GM12801 (cell line): ENCODE data around the gene KEL.

Experiments
- CTCF ChIP-seq: IDR thresholded peaks from one replicate; pipeline ENCODE4 v1.5.1; 2011; ENCODE audit warnings: control low read depth; ENCODE audit not compliant: insufficient read length; ENCODE audit errors: extremely low read depth

The KEL gene

GRCh38 chr7:142961973-142962926 is at the start of gene KEL:
TSS of gene KEL (minus strand) at chr7:142962363. CDS start at chr7:142962206, 157 bp downstream.
- TF ChIP-seq CTCF: no peak

- peak; percentile 61 for TF ChIP-seq CTCF
These were observed 46.1 kb upstream of the KEL start for GRCh38 chr7:143008007-143008901.

- TF ChIP-seq CTCF: no peak
These were observed 43.6 kb upstream of the KEL start for GRCh38 chr7:143005632-143006260.

- no peak for TF ChIP-seq CTCF
These were observed 41.4 kb upstream of the KEL start for GRCh38 chr7:143003393-143004051.

GRCh38 chr7:143002898-143003297 is 40.7 kb upstream of the KEL start:
- TF ChIP-seq CTCF: no peak

GRCh38 chr7:143002106-143002505 is 39.9 kb upstream of the KEL start:
- TF ChIP-seq CTCF: no peak
